HG03135 (cell line): ENCODE results near the gene EPDR1.
"Not testable (repeated sequence)": the region's sequence is repeated elsewhere in the genome, so short reads cannot be mapped to it uniquely, and the experiment has no call there.

Experiments used
- ATAC-seq: cut with Tn5 transposase; IDR thresholded peaks from one replicate; pipeline ENCODE4 v1.9.1; 2021; ENCODE audit warnings: mild to moderate bottlenecking, moderate library complexity; ENCODE audit not compliant: unreplicated experiment

Gene EPDR1

DNA sequence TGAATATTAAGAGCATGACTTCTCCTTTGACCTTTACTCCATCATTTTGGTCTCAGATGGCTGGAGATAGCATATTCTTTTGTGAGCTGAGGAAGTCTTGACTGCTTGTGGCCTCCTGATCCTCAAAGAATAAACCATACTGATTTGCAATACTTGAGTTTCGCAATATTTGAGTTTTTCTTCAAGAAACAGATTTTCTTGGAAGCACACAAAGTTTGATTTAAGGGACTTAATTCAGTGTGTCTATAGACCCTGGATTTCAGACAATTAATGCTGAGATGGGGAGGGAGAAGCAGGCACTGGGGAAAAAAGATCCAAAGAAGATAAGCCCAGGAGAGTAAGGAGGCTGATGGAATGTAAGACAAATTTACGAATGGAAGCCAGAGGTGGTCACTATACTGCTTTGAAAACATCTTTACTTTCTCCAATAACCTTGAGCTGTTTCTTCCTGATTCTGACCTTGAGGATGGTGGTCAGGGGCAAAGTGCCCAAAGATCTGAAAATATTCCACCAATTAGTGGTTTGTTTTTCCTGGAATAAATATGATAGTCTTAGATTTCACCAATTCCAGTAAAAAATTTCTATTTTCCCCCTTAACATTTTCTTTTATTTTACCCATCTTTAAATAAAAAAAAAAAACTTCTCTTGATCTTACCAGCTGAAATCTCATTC, 7.5 kb downstream of the EPDR1 start:
- ATAC-seq, result no peak

DNA sequence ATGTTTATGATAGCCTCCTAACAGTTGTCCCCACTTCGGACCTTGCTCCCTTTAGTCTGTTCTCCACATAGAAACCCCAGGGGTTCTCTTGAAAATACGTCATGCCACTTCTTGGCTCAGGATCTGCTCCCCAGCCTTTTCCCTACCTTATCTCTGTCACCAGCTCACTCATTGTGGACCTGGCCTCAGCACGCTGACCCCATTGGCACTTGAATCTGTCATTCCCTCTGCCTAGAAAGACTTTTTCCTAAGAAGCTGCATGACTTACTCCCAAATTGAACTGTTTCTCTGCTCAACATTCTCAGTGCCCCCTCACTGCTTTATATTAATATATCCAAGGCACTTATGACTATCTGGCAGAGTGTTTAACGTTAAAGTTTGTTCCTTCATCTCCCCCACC, 8.4 kb downstream of the EPDR1 start:
- no peak for ATAC-seq

DNA sequence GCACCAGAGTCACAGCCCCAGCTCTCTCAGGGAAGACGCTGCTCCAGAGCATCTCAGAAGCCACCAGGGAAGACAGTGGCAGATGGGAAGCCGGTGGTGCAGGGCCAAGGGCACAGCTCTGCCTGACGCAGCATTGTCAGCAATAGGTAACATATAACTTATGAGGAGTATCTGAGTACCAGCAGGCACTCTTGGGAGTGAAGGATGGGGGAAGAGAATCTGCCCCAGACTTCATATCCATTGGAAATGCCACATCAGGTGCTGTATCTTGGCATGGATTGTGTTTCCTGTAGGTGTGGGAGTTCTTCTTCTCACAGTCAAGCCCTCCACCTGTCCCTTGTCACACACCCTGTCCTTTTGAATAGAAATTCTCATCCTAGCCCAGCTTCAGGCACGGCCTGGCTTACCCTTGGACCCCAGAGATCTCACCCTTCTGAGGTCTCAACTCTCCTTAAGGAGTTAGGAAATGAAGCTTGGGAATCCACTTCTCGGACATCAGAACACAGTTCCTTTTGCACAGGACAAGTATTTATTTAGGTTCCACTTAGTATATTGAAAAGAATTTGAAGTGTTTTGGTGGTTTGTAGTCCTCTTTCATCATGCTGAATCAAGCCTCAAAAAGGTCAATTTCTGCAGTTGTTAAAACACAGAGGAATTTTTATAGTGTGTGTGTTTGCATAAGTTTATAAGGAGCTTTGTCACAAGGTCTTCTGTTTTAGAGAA, 9.9 kb downstream of the EPDR1 start:
- ATAC-seq, result no peak

DNA sequence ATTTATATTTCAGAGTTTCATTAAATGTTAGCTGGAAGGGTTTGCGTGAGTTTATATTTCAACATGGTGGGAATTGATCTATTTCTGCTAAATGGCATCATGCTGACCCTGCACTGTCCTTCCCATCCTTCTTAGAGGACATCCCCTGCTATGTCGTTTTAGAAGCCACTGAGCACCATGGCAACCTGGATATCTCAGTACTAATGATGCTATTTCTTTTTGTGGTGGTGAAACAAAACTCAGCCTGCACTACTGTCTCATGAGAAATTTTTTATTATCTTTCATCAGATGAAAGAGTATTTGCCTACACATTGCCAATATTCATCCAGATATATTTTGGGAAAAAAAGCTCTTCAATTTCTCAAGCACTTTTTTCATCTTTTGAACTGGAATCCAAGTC, 12.1 kb downstream of the EPDR1 start:
- no peak for ATAC-seq

DNA sequence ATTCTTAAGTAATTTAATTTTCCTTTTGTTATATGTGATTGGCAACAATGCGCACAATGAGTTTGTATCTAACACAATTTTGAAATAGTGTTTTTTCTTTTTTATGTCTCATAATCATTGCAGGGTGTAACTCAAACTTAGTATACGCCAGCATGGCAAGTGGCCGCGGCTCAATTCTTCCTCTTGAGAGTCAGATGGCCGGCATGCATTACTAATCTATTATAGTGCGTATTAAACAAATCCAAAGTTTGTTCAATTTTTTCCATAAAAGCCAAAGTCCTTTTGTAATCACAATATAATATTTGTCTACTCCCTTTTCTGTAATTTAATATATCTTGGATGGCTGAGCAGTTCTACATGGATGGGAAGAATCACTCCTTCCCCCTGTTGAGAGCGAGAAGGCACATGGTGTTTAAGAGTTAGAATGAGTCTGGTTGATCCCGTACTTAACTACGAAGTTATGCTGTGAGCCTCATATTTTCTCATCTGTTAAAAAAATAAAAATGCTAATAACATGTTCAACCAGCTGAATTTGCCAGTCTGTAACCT, 12.7 kb downstream of the EPDR1 start:
- ATAC-seq, result no peak

DNA sequence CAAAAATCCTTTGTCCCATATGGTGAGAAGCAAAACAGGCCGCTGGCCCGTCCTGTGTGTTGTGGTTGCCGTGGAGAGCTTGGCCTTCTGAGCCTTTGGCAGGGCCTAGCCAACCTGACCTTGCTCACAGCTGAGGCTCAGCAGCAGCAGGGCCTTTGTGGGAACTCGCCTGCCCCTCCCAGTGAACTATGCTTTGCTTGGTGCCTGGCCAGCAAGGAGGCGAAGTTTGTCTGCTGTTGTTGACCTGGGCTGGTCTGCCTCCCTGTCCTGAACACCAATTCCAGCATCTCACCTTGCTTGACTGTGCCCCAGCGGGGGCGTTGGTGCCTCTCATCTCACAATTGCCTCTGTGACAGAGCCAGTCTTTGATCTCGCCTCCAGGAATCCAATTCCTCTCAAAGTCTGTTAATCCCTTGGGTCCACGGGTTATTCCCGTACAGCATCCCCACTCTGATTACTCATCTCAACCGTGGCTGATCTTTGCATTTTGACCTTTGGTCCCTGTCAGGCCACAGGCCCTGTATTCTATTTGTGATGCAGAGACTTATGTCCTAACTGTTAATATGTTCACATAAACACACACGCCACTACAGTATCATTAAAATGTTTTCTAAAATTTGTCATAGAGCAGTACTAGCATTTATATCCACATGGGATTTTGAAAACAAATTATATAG, 22.6 kb downstream of the EPDR1 start:
- no peak for ATAC-seq

DNA sequence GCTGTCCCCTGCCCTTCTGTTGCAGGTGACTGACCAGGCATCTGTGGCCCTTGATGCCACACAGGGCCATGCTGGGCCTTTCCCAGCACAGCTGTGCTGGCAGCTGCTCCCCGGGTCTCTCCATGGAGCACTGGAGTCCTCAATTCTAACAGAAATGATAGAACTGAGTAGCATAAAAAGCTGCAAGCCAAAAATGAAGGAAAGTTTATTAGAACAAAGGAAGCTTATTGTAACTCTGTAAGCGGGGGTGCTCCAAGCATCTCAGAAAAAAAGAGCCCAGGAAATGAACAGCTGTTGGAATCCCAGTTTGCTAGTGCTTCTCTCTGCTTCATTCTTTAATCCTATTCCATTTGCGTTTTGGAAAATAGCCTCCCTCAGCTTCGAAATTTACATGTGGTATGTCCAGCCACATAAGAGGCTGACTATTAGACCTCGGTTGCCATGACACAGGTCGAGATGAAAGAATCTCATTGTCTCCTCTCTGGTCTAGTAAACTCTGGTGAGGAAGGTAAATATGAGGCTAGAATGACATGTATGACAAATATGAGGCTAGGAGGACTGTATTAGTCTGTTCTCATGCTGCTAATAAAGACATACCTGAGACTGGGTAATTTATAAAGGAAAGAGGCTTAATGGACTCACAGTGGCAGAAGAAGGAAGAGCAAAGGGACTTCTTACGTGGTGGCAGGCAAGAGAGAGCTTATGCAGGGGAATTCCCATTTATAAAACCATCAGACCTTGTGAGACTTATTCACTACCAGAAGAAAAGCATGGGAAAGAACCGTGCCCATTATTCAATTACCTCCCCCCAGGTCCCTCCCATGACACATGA, 23.7 kb downstream of the EPDR1 start:
- no peak for ATAC-seq

DNA sequence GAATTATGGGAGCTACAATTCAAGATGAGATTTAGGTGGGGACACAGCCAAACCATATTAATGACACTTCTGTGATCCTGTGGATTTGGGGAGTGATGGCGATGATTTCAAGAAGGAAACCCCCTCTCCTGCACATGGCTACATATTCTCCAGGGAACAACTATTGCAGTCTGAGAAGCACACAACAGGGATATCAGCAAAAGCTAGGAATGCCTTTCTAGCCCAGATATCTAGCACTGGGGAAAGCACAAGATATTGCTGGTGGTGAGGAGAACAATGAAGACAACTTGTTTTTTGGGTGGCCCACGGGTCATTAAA, 24.3 kb downstream of the EPDR1 start:
- ATAC-seq, result no peak

DNA sequence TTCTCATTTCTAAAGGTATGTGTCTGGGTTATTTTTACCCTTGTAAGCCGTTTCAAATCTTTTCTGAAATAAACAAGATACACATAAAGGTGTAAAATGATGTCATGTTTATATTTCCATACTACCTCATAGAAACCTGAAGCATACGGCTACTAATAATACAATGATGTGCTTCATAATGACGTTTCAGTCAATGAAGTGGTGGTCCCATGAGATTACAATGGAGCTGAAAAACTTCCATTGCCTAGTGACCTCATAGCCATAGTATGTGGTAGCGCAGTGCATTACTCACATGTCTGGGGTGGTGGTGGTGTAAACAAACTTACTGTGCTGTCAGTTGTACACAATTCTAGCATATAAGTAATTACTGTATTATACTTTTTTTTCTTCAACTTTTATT, 24.9 kb downstream of the EPDR1 start:
- no peak for ATAC-seq

DNA sequence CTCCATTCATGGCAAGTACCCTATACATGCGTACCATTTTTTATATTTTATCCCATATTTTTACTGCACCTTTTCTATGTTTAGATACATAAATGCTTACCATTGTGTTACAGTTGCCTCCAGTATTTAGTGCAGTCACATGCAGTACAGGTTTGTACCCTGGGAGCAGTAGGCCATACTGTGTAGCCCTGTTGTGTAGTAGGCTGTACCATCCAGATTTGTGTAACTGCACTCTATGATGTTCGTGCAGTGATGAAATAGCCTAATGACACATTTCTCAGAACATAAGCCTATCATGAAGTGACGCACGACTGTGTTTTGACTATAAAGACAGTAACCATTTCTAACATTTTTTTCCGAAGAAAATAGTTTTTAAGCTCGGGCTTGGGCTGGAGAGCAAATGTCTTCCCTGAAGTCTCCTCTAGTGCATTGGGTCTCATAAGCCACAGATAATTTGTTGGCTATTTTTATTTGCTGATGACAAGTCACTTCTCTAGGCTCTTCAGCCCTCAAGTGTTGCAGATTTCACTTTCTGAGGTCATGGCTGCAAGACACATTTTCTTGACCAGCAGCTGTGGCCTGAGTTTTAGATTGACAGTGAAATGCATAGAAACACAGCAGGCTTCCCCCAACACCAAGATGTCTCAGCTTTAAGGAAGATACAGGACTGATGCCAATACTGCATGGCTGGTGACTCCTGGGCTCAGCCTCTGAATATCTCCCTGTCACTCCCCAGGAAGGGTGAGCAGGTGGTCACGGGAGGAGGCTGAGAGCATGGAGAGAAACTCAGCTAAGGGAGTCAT, 26.9 kb downstream of the EPDR1 start:
- no peak for ATAC-seq

DNA sequence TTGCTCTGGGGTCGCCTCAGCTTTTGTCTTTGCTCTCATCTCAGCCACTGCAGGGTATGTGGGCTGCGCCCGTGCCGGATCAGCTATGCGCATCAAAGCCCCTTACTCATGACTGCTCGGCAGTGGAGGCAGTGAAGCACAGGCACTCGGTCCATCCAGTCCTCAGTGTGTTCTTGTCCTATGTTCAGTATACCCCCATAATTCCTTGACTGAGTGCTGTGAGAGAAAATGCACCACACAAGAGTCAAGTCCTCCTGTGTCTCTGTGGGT, 27.4 kb downstream of the EPDR1 start:
- ATAC-seq, result no peak

DNA sequence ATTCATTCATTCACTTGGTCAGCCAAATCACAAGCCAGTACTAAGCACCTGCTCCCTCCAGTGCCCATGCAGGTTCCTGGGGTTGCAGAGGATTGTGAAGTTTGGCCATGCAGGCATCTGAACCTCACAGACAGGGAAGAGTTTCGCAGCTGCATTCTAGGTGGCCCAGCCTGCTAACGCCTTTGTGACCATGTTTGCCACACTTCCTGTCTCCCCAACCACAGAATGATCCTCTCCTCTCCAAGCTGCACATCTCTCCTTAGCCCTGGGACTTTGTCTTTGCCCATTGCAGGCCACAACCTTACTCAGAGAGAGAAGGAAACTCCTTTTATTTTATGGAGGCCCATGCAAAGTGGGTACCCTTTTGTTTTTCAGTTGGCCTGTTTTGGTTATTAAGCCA, 31.8 kb downstream of the EPDR1 start:
- ATAC-seq, result no peak

DNA sequence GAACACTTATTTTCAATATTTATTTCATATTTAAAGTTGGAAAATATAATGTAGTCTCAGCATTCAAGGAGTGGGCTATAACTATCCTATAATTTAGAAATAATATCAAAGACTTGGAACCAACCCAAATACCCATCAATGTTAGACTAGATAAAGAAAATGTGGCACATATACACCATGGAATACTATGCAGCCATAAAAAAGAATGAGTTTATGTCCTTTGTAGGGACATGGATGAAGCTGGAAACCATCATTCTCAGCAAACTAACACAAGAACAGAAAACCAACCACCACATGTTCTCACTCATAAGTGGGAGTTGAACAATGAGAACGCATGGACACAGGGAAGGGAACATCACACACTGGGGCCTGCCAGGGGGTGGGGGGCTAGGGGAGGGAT, 33.8 kb downstream of the EPDR1 start:
- not testable (repeated sequence) for ATAC-seq

DNA sequence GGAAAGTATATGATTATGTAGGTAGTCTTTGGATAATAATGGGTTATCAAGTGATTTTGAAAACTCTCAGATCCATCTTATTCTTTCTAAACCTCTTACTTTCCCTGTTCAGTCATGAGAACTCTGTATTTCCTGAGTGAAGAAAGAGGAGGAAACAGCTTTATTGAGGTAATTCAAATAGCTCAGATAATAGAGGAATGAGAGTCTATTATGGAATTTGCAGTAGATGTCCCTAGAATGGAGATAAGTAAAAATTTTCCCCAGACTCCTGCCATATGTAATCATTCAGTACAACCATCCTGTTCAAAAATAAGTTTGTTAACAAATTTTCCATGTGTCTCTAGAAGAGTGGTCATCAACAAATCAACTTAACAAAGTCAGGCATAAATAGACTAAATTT, 36.4 kb downstream of the EPDR1 start:
- no peak for ATAC-seq

DNA sequence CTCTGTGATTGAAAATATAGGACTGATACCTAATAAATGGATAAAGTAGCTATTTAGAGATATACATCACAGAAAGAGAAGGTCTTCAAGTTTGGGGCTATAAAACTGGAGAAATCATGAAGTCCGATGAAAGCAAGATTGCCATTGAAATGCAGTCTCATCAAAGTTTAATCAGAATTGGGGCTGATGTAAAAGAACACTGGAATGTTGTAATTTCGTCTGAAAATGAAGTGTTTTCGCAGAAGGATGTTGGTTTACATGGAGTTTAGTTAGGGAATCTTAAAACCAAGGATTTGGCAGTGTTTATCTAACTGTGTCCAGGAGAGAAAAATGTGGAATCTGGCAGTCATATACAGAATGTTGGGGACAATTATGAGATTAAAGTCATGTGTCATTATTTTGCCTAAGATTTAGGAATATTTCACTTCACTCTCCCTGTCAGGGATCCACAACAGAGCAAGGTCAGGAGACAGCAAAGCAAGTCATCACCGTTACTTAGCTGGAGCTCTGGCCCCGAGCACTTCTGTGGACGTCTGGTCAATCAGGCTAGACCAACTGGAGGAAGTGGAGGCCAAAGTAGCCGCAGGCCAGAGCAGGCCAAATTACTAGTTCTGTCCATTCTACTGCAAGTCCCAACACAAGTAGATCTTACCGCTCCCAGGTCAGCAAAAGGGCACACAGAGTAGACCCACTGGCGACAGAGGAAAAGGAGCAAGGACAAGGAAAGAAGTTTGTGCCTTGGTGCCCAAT, 37.0 kb downstream of the EPDR1 start:
- no peak for ATAC-seq

DNA sequence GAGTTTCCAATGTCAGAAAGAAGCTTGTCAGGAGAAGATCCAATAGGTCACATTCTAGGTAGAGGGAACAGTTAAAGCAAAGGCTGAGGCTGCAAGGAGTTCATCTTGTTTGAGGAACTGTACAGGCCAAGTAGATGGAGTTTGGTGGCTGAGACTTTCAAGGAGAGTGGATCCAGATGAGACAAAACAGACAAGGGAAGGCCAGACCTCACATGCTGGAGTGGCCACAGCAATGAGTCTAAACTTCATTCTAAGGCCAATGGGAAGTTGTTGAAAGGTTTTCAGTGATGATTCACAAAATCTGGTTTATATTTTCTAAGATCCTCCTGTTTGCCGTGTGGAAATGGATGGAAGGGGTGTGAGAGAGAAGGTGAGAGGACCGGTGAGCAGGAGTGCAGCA, 40.0 kb downstream of the EPDR1 start:
- ATAC-seq, result no peak

DNA sequence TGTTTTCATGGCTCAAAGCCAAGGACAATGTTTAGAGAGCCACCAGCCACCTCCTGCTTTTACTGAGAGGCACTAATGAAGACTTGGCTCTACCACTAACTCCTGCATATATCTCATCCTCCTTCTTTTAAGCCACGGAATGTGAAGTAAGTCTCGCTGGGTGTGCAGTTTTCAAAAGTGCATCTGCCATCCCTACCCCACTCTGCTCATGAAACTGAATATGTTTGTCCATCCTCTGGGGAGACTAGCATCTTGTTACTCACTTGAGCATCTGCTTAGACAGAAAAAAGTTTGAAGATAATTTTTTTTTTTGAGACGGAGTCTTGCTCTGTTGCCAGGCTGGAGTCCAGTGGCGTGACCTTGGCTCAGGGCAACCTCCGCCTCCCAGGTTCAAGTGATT, 40.8 kb downstream of the EPDR1 start:
- ATAC-seq, result no peak

DNA sequence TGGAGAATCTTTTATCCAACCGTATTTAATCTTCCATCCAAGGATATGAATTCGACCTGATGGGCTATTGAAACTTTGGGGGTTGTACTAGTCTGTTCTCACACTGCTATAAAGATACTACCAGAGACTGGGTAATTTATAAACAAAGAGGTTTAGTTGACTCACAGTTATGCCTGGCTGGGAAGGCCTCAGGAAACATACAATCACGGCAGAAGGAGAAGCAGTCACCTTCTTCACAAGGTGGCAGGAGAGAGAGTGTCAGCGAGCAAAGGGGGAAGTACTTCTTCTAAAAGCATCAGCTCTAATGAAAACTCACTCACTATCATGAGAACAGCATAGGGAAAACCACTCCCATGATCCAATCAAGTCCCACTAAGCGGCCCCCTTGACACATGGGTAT, 43.8 kb downstream of the EPDR1 start:
- ATAC-seq, result no peak

DNA sequence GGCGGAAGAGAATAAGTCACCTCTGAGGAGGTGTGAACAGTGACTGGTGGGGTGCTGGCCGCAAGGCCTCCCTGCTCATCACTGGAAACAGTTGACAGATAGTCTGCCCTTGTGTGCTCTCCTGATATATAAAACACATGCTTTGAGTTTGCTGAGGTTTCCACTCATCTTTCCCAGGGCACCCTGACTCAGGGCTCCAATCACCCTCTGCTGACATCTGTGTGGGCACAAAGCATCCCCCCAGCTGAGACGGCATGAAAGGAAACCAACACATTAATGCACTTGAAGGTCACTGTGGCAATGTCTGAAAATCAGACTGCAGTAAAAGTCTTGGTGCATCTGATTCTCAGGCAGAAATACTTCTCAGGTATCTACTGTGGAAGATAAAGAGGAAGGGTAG, 49.8 kb downstream of the EPDR1 start:
- no peak for ATAC-seq

DNA sequence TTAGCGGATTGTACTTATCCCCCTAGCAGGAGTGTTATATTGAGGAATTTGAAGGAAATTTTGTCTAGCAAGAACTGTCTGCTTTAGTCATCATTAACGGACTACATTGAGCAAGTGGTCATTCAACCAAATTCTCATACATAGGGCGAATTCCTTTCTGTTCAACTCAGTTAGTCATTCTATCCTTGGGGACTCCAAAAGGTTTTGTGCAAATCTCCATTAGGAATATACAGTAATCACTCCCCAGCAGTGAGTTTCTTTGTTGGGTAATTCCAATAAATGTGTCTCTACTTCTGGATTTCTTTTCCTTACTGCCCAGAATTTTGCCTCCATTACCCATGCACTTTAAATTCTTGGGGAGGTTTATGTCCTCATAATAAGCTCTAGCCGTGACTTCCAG, 51.1 kb downstream of the EPDR1 start:
- no peak for ATAC-seq
